ENCODE measurements around the gene TCL1A.

- no peak for TF ChIP-seq CTCF (IDR thresholded peaks at IDR 0.05)
- TF ChIP-seq POLR2A (IDR thresholded peaks at IDR 0.05), result no peak
Measured at GRCh38 chr14:95741781-95742180, 27.9 kb upstream of the TCL1A start.

All from Peyer's patch (tissue), 4 donors.